NCI-H2029 (cell line): ENCODE results near the gene NRARP.
"Not testable (repeated sequence)": the region's sequence is repeated elsewhere in the genome, so short reads cannot be mapped to it uniquely, and the experiment has no call there.

Source experiments
- DNase-seq: peaks from one replicate; lab custom pipeline; 2025; lab: John Stamatoyannopoulos, UW

The NRARP gene

GRCh38 chr9:137302118-137302448, at the start of gene NRARP:
TSS of gene NRARP (minus strand) at chr9:137302271. CDS start at chr9:137301928, 343 bp downstream.
- peak; percentile 81 for DNase-seq

- DNase-seq = no peak
Observed at GRCh38 chr9:137350696-137351584, 48.9 kb upstream of the NRARP start.

GRCh38 chr9:137349471-137350033, 47.5 kb upstream of the NRARP start:
- DNase-seq = no peak

GRCh38 chr9:137348769-137349470, 46.8 kb upstream of the NRARP start:
- DNase-seq = no peak

GRCh38 chr9:137347928-137348327, 45.9 kb upstream of the NRARP start:
- DNase-seq = no peak

GRCh38 chr9:137342482-137342881, 40.4 kb upstream of the NRARP start:
- no peak for DNase-seq

- no peak for DNase-seq
Observed at GRCh38 chr9:137341227-137341626, 39.2 kb upstream of the NRARP start.

GRCh38 chr9:137339908-137340462, 37.9 kb upstream of the NRARP start:
- not testable (repeated sequence) for DNase-seq

- DNase-seq = no peak
Observed at GRCh38 chr9:137339045-137339907, 37.2 kb upstream of the NRARP start.

- no peak for DNase-seq
Observed at GRCh38 chr9:137336735-137337134, 34.7 kb upstream of the NRARP start.

- DNase-seq = no peak
Observed at GRCh38 chr9:137333016-137333671, 31.1 kb upstream of the NRARP start.

- no peak for DNase-seq
Observed at GRCh38 chr9:137331929-137332328, 29.9 kb upstream of the NRARP start.

GRCh38 chr9:137330689-137331088, 28.6 kb upstream of the NRARP start:
- DNase-seq = no peak

GRCh38 chr9:137329590-137329989, 27.5 kb upstream of the NRARP start:
- not testable (repeated sequence) for DNase-seq

- not testable (repeated sequence) for DNase-seq
Observed at GRCh38 chr9:137327641-137328550, 25.8 kb upstream of the NRARP start.

- no peak for DNase-seq
Observed at GRCh38 chr9:137326445-137327065, 24.5 kb upstream of the NRARP start.

- DNase-seq = no peak
Observed at GRCh38 chr9:137325799-137326198, 23.7 kb upstream of the NRARP start.

GRCh38 chr9:137325124-137325523, 23.1 kb upstream of the NRARP start:
- DNase-seq = no peak

- no peak for DNase-seq
Observed at GRCh38 chr9:137323531-137324331, 21.7 kb upstream of the NRARP start.
